ENCODE results near the gene GPATCH8. TPM values are rescaled to one million over a fixed set of nuclear protein-coding genes. Genes with fewer than 3 reads are reported as not detected.

Gene GPATCH8
- total RNA-seq, 1 donor, result 29.4 TPM

DNA sequence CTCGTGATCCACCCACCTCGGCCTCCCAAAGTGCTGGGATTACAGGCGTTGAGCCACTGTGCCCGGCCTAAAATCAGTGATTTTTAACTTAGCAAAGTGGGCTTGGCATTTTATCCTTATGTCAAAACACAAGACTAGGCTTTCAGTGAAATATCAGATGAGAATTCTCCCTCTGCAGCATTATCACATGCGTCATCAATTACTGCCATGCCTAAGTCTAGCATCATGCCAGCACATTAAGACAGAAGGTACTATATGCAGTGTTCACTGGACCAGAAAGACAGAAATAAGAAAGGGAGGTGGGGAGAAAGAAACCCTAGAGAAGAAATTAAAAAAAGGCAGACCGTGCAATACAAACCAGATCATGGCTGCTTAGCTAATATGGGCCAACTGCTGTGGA, 29.8 kb downstream of the GPATCH8 start:
- peak; percentile 2 for DNase-seq (ENCODE audit: low read depth)
- TF ChIP-seq, protein P1, sequence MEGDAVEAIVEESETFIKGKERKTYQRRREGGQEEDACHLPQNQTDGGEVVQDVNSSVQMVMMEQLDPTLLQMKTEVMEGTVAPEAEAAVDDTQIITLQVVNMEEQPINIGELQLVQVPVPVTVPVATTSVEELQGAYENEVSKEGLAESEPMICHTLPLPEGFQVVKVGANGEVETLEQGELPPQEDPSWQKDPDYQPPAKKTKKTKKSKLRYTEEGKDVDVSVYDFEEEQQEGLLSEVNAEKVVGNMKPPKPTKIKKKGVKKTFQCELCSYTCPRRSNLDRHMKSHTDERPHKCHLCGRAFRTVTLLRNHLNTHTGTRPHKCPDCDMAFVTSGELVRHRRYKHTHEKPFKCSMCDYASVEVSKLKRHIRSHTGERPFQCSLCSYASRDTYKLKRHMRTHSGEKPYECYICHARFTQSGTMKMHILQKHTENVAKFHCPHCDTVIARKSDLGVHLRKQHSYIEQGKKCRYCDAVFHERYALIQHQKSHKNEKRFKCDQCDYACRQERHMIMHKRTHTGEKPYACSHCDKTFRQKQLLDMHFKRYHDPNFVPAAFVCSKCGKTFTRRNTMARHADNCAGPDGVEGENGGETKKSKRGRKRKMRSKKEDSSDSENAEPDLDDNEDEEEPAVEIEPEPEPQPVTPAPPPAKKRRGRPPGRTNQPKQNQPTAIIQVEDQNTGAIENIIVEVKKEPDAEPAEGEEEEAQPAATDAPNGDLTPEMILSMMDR (IDR thresholded peaks at IDR 0.05; ENCODE audit: insufficient read depth, low read length), result no peak
- no peak overlapping the region for H3K4me3 ChIP-seq (ENCODE audit: low read depth, low read length)

DNA sequence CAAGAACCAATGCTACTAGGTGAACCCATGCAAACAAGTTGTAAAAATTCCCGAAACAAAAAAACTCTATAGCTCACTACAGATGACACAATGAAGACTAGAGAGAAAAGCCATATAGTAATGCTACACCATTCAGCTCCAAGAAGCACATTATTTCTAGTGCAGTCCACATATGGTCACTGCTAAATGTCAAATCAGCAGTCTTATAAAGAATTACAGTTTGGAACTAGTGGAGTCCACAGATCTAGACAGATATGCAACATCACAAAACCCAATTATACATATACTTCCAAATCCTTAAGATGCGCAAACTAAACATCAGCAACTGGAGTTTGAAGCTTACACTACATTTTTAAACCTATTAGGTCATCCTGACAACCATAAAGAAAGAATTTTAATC, 33.5 kb downstream of the GPATCH8 start:
- H3K4me3 ChIP-seq (ENCODE audit: low read depth, low read length), result no peak overlapping the region
- no peak for DNase-seq (ENCODE audit: low read depth)
- TF ChIP-seq, protein P1 (IDR thresholded peaks at IDR 0.05; ENCODE audit: insufficient read depth, low read length), result no peak

DNA sequence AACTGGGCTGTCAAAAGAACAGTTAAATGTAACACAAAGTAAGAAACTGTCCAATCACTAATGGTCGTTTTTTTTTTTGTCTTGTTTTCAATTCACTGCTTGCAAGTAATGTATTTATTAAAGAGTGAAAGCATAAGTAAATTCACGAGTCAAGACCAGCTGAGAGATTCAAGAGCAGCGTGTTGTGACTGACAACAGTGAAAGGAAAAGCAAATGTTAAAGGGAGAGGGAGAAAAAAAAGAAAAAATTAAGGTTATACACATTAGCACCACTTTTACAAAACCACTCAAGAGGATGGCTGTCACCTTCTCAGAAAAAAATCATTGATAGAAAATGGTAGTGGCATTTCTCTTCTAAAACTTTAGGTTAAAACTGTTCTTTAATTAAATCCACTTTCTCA, 36.1 kb downstream of the GPATCH8 start:
- TF ChIP-seq, protein P1 (IDR thresholded peaks at IDR 0.05; ENCODE audit: insufficient read depth, low read length), result no peak
- H3K4me3 ChIP-seq (ENCODE audit: low read depth, low read length), result no peak overlapping the region
- peak; percentile 15 for DNase-seq (ENCODE audit: low read depth)

DNA sequence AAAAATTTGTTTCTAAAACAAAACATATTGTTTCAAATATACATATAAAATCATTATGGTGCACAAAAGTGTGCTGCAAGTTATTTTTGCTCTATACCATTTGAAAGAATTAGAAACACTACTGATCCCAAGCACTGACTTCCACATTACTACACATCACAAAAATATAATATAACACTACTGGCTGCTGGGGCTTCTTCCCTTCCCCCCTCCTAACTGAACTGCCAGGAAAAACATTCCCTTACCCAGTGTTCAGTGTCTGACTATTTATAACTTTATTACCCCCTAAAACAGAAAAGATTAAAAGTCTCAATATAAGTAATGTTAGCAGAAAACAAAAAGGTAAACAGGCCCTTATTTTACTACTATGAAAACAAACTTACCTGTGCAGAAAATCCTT, 36.9 kb downstream of the GPATCH8 start:
- H3K4me3 ChIP-seq (ENCODE audit: low read depth, low read length), result no peak overlapping the region
- TF ChIP-seq, protein P1 (IDR thresholded peaks at IDR 0.05; ENCODE audit: insufficient read depth, low read length), result no peak
- DNase-seq (ENCODE audit: low read depth), result peak; percentile 23

DNA sequence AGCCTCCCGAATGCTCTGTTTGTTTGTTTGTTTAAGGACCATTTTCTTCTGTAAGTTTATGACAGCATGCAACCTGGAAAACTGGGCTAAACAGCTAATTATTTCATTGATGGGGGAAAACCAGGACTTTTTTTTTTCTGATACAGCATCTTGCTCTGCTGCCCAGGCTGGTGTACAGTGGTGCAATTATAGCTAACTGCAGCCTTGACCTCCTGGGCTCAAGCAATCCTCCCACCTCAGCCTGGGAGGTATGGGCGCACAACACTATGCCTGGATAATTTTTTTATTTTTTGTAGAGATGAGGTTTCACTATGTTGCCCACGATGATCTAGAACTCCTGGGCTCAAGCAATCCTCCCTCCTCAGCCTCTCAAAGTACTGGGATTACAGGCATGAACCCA, 37.3 kb downstream of the GPATCH8 start:
- DNase-seq (ENCODE audit: low read depth), result no peak
- no peak overlapping the region for H3K4me3 ChIP-seq (ENCODE audit: low read depth, low read length)
- TF ChIP-seq, protein P1 (IDR thresholded peaks at IDR 0.05; ENCODE audit: insufficient read depth, low read length), result no peak

DNA sequence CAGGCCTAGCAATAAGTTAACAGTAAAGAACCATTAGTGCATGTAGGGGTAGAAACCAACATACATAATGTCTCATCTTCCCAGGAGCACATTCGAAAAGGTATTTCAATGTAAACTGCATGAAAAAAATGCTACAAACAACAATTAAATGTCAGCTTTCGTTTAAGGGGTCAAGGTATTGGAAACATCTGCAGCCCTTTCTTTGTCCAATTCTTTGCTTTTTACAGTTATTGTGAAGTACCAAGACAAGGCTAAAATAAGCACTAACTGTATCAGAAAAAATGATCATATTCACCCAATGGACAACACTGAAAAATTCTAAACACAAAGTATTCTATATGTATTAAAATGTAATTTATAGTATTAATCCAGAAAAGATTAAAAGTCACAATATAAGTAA, 37.9 kb downstream of the GPATCH8 start:
- H3K4me3 ChIP-seq (ENCODE audit: low read depth, low read length), result no peak overlapping the region
- DNase-seq (ENCODE audit: low read depth), result no peak
- TF ChIP-seq, protein P1 (IDR thresholded peaks at IDR 0.05; ENCODE audit: insufficient read depth, low read length), result no peak

DNA sequence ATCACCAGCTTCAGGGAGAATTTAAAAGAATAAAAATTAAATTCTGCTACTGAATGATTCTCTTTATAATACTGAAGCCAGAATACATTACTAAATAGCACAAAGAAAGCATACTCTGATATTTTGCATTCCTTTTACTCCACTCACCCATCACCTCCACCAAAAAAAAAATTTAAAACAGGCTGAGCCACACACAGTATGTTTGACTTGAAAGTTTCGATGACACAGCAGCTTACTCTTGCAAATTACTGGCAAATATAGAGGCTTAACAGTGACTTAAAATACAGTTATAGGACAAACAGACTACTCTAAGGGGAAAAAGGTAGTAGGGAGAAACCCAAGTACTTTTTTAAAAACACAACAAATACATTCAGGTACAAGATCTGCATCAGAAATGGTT, 39.2 kb downstream of the GPATCH8 start:
- TF ChIP-seq, protein P1 (IDR thresholded peaks at IDR 0.05; ENCODE audit: insufficient read depth, low read length), result no peak
- H3K4me3 ChIP-seq (ENCODE audit: low read depth, low read length), result no peak overlapping the region
- DNase-seq (ENCODE audit: low read depth), result peak; percentile 40

Measured in fibroblast of the aortic adventitia (primary cell).